ENCODE data around the gene SMARCD3.

DNA sequence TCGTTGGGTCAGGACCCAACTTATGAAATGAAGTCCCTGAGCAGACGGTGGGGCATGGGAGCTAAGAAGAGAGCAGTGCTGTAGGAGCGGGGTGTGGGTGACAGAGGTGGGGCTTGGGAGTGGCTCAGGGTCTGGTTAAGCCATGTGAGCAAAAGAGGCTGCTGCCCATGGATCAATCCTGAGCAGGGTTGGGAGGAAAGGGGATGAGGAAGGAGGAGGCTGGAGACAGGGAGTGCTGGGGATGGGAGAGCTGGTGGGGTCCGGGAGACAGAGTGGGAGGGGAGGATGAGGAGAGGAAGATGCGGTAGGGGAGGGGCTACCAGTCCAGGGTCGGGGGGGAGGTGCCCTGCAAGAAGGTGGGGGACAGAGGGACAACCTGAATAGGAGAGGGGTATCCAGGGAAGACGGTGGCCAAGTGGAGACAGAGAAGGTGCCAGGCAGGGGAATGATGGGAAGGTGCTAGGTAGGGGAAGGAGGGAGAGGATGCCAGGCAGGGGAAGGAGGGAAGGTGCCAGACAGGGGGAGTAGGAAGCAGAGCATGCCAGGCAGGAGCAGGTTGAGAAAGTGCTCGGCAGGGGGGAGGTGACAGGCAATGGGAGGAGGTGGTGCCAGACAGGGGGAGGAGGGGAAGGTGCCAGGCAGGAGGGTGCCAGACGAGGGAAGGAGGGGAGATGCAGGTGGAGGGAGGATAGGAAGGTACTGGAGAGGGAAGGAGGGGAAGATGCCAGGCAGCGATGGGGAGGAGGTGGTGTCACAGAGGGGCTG lies 27.5 kb upstream of the SMARCD3 start:
- TF ChIP-seq POLR2AphosphoS5 (IDR thresholded peaks at IDR 0.05; ENCODE audit: low read depth), result no peak
- TF ChIP-seq, protein P1, sequence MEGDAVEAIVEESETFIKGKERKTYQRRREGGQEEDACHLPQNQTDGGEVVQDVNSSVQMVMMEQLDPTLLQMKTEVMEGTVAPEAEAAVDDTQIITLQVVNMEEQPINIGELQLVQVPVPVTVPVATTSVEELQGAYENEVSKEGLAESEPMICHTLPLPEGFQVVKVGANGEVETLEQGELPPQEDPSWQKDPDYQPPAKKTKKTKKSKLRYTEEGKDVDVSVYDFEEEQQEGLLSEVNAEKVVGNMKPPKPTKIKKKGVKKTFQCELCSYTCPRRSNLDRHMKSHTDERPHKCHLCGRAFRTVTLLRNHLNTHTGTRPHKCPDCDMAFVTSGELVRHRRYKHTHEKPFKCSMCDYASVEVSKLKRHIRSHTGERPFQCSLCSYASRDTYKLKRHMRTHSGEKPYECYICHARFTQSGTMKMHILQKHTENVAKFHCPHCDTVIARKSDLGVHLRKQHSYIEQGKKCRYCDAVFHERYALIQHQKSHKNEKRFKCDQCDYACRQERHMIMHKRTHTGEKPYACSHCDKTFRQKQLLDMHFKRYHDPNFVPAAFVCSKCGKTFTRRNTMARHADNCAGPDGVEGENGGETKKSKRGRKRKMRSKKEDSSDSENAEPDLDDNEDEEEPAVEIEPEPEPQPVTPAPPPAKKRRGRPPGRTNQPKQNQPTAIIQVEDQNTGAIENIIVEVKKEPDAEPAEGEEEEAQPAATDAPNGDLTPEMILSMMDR (IDR thresholded peaks at IDR 0.05; ENCODE audit: insufficient read depth, low read length), result no peak
- TF ChIP-seq, protein P2, sequence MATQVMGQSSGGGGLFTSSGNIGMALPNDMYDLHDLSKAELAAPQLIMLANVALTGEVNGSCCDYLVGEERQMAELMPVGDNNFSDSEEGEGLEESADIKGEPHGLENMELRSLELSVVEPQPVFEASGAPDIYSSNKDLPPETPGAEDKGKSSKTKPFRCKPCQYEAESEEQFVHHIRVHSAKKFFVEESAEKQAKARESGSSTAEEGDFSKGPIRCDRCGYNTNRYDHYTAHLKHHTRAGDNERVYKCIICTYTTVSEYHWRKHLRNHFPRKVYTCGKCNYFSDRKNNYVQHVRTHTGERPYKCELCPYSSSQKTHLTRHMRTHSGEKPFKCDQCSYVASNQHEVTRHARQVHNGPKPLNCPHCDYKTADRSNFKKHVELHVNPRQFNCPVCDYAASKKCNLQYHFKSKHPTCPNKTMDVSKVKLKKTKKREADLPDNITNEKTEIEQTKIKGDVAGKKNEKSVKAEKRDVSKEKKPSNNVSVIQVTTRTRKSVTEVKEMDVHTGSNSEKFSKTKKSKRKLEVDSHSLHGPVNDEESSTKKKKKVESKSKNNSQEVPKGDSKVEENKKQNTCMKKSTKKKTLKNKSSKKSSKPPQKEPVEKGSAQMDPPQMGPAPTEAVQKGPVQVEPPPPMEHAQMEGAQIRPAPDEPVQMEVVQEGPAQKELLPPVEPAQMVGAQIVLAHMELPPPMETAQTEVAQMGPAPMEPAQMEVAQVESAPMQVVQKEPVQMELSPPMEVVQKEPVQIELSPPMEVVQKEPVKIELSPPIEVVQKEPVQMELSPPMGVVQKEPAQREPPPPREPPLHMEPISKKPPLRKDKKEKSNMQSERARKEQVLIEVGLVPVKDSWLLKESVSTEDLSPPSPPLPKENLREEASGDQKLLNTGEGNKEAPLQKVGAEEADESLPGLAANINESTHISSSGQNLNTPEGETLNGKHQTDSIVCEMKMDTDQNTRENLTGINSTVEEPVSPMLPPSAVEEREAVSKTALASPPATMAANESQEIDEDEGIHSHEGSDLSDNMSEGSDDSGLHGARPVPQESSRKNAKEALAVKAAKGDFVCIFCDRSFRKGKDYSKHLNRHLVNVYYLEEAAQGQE (IDR thresholded peaks at IDR 0.05; ENCODE audit: insufficient replicate concordance, low read depth), result no peak
